Prostate gland (tissue), 2 donors: ENCODE measurements around the gene MAP3K7CL. TPM values are rescaled to one million over a fixed set of nuclear protein-coding genes. Genes with fewer than 3 reads are reported as not detected.

Source experiments
- DNase-seq: peaks from one replicate; pipeline ENCODE4 v3.0.0-alpha.2; 2019; ENCODE audit warnings: low spot score
- H3K27ac ChIP-seq, 2 donors: fragments of 200-600 bp; sonication (generic); 2 replicates each; pipeline ENCODE4 v1.5.1; 2017 to 2019
- H3K27me3 ChIP-seq: fragments of 200-600 bp; sonication (generic); replicated peaks from 2 replicates; pipeline ENCODE4 v1.5.1; 2019; ENCODE audit not compliant: insufficient read depth
- H3K36me3 ChIP-seq, 2 donors: fragments of 200-600 bp; sonication (generic); 1 replicate in 1 of 2; 2 replicates in 1 of 2; pipeline versions ENCODE4 v1.5.1 to v1.8.1; 2017 to 2019
- H3K4me1 ChIP-seq: fragments of 200-600 bp; sonication (generic); replicated peaks from 2 replicates; pipeline ENCODE4 v1.5.1; 2019
- H3K4me3 ChIP-seq, 2 donors: fragments of 200-600 bp; sonication (generic); 2 replicates each; pipeline ENCODE4 v1.5.1; 2017 to 2019
- H3K9me3 ChIP-seq: fragments of 200-600 bp; sonication (generic); 2 replicates; pipeline ENCODE4 v1.5.1; 2017
- POLR2A ChIP-seq: fragments of 450-650 bp; IDR thresholded peaks from one replicate; pipeline ENCODE4 v1.6.1; 2016; ENCODE audit warnings: antibody characterized with exemption, mild to moderate bottlenecking
- POLR2AphosphoS5 ChIP-seq: sonication (generic); formaldehyde crosslinking; IDR thresholded peaks from one replicate; pipeline ENCODE4 v1.6.1; 2017; ENCODE audit warnings: antibody characterized with exemption
- WGBS: methylation state at CpG from one replicate; pipeline ENCODE4 v1.1.5; 2018; 5-methylcytosine and 5-hydroxymethylcytosine counted together
- intact Hi-C: fragments of 100-400 bp; cut with DNase I; formaldehyde crosslinking; loops from one replicate; pipeline ENCODE4 v1.14.2; 2022
- total RNA-seq, 2 donors: library from RNA; depleted of rRNA; stranded (reverse); fragments of >200 nt; gene quantifications; one replicate each; pipeline ENCODE4 v1.1.0, GENCODE V29; 2016
- TF ChIP-seq, protein P1 (sequence below), 4 experiments: fragments of 200-600 bp in 2 of 4; fragments of 450-650 bp in 2 of 4; sonication (generic) in 2 of 4; IDR thresholded peaks; 1 replicate in 3 of 4; 2 replicates in 1 of 4; pipeline ENCODE4 v1.5.1; 2016 to 2019; ENCODE audit warnings: antibody characterized with exemption in 4 of 4, mild to moderate bottlenecking in 2 of 4, moderate library complexity in 2 of 4

MAP3K7CL gene
- total RNA-seq, 2 donors from 2014 or later, result 8.7 to 13.2 TPM

GRCh38 chr21:29152916-29153315, 22.5 kb downstream of the MAP3K7CL start:
- intact Hi-C loops, result no loop called here
- DNase-seq, result peak; percentile 37
- Histone ChIP-seq H3K9me3 (no peaks in the 10 kb centered on the region), H3K4me1 (peaks cover 16% of the 10 kb centered on the region), H3K27ac (no peak overlapping the region), H3K36me3 (no peaks in the 10 kb centered on the region), H3K4me3 (no peak overlapping the region), H3K27me3 (no peaks in the 10 kb centered on the region)
- TF ChIP-seq, protein P1, sequence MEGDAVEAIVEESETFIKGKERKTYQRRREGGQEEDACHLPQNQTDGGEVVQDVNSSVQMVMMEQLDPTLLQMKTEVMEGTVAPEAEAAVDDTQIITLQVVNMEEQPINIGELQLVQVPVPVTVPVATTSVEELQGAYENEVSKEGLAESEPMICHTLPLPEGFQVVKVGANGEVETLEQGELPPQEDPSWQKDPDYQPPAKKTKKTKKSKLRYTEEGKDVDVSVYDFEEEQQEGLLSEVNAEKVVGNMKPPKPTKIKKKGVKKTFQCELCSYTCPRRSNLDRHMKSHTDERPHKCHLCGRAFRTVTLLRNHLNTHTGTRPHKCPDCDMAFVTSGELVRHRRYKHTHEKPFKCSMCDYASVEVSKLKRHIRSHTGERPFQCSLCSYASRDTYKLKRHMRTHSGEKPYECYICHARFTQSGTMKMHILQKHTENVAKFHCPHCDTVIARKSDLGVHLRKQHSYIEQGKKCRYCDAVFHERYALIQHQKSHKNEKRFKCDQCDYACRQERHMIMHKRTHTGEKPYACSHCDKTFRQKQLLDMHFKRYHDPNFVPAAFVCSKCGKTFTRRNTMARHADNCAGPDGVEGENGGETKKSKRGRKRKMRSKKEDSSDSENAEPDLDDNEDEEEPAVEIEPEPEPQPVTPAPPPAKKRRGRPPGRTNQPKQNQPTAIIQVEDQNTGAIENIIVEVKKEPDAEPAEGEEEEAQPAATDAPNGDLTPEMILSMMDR (IDR thresholded peaks at IDR 0.05), result no peak
- peak; percentile 67 for TF ChIP-seq POLR2AphosphoS5
- no peak for TF ChIP-seq POLR2A
- WGBS, result 31% methylated on average over 1 of the region's 1 CpG

DNA sequence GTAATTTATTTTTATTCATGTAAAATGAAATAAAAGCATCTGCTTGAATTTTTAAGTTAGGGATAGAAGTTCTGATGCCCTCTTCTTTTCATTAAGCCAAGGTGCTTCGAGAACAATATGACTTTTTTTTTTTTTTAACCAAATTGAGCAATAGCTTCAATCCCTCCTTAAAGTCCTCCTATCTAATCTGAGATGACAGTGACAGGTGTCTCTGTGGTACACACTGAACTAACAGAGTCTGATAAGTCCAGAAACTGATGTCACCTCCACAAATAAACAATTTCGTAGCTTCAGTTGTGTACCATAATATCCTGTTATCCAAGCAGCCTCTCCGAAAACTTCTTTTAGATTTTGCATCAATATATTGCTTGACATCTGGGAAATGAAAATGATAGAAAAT, 23.8 kb downstream of the MAP3K7CL start:
- Histone ChIP-seq H3K36me3 (no peaks in the 10 kb centered on the region), H3K4me1 (peaks cover 5% of the 10 kb centered on the region), H3K4me3 (no peak overlapping the region), H3K9me3 (no peaks in the 10 kb centered on the region), H3K27me3 (no peaks in the 10 kb centered on the region), H3K27ac (no peak overlapping the region)
- TF ChIP-seq POLR2AphosphoS5 (no peak), POLR2A (no peak)
- TF ChIP-seq, protein P1 (IDR thresholded peaks at IDR 0.05), result no peak
- intact Hi-C loops, result no loop called here
- DNase-seq, result no peak
- 95% methylated on average over 3 of the region's 3 CpGs for WGBS

- intact Hi-C loops, result no loop called here
- Histone ChIP-seq H3K9me3 (no peaks in the 10 kb centered on the region), H3K27me3 (no peaks in the 10 kb centered on the region), H3K4me1 (peaks cover 2% of the 10 kb centered on the region), H3K27ac (peak overlapping the region; percentile 9 to 52), H3K36me3 (no peaks in the 10 kb centered on the region), H3K4me3 (peak overlapping the region; percentile 13 to 14)
- DNase-seq, result peak; percentile 68
- TF ChIP-seq, protein P1 (IDR thresholded peaks at IDR 0.05), result peak in 1 of 4 experiments; percentile 27
- peak; percentile 67 for TF ChIP-seq POLR2AphosphoS5
- no peak for TF ChIP-seq POLR2A
- 51% methylated on average over 25 of the region's 25 CpGs for WGBS
Measured at GRCh38 chr21:29155118-29155932, 24.9 kb downstream of the MAP3K7CL start.

- no peaks in the 10 kb centered on the region for H3K27me3 ChIP-seq
- peak overlapping the region in 1 of 2 donors; percentile 52 for H3K27ac ChIP-seq
- TF ChIP-seq POLR2AphosphoS5, result no peak
- no peak for TF ChIP-seq POLR2A
- TF ChIP-seq, protein P1 (IDR thresholded peaks at IDR 0.05), result no peak
- no peaks in the 10 kb centered on the region for H3K4me1 ChIP-seq
- H3K9me3 ChIP-seq, result no peaks in the 10 kb centered on the region
- intact Hi-C loops, result no loop called here
- 95% methylated on average over 2 of the region's 2 CpGs for WGBS
- DNase-seq, result no peak
- H3K4me3 ChIP-seq, result no peak overlapping the region
- H3K36me3 ChIP-seq, result no peaks in the 10 kb centered on the region
Measured at GRCh38 chr21:29155933-29156260, 25.5 kb downstream of the MAP3K7CL start.

DNA sequence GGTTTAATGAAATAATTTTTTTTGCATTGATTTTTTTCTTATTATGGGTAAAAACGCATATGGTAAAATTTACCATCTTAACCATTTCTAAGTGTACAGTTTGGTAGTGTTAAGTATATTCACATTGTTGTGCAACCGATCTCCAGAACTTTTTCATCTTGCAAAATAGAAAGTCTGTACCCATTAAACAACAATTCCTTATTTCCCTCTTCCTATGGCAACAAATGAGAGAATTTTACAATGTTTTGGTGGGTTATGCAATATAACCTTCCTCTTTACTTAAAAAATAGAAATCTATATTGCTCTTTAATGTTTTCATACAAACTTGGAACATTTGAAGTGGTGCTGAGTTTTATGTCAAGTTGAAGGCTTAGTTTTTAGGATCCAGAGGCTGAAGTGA, 26.6 kb downstream of the MAP3K7CL start:
- TF ChIP-seq POLR2A (no peak), POLR2AphosphoS5 (no peak)
- TF ChIP-seq, protein P1 (IDR thresholded peaks at IDR 0.05), result no peak
- Histone ChIP-seq H3K9me3 (no peaks in the 10 kb centered on the region), H3K27ac (no peak overlapping the region), H3K4me1 (no peaks in the 10 kb centered on the region), H3K27me3 (no peaks in the 10 kb centered on the region), H3K36me3 (no peaks in the 10 kb centered on the region), H3K4me3 (no peak overlapping the region)
- intact Hi-C loops, result no loop called here
- 89% methylated on average over 2 of the region's 2 CpGs for WGBS
- DNase-seq, result no peak
